ENCODE results near the gene PMVK.
A peak's percentile ranks its signal among the peaks of the same experiment; 100 is the strongest.
"Not testable (repeated sequence)": the region's sequence is repeated elsewhere in the genome, so short reads cannot be mapped to it uniquely, and the experiment has no call there.

The PMVK gene

DNA sequence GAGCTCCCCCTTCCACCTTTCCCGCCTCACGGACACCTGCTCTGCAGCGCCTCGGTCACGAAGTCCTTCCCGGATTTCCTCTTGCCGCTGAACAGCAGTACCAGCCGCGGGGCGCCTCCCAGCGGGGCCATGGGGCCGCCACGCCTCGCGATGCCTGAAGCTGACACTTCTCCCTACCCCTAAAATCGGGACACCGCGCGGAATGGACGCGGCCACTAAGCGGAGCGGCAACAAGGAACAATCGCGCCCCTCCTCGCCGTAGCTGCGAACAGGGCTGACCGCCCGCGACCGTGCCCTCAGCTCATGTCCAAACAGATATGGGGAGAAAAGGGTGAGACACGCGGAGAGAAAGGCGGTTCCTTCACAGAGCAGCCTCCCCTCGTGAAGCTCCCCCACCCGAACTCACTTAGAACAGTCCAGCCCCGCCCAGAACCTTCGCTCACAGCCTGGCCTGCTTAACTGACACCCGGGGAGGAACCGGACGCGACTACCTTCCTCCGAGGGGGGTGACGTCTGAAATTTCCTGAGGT is at the start of gene PMVK:
Gene PMVK, minus strand, starts transcription at position 165 of the 530 bp plus-strand sequence. Its CDS starts 34 bp downstream, at position 131.
- peak; percentile 84 to 91 for DNase-seq (ENCODE audit: low read depth in 2 of 2)

DNA sequence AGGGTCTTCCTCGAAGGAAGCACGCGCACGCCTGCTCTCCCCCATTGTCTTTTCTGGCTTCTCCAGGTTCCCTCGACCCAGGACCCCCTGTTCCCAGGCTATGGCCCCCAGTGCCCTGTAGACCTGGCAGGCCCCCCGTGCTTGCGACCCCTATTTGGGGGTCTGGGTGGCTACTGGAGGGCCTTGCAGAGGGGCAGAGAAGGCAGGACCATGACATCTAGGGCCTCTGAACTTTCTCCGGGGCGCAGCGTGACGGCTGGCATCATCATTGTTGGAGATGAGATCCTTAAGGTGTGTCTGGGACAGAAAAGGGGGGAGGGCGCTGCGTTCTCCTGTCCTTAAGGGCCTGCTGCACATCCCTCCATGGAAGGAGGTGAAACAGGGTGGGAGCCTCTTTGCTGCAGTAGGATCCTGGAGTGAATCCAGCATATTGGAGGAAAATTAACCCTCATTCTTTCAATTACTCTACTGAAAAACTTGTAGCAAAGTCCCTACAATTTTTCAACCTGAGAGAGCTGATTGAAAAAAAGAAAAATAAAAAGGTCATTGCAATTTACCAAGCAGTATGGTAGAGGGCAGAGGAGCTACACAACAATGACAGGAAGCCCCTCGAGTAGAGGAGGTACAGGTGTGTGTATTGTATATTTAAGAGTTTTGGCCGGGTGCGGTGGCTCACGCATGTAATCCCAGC is 47.4 kb upstream of the PMVK start:
- DNase-seq (ENCODE audit: low read depth in 2 of 2), result no peak

DNA sequence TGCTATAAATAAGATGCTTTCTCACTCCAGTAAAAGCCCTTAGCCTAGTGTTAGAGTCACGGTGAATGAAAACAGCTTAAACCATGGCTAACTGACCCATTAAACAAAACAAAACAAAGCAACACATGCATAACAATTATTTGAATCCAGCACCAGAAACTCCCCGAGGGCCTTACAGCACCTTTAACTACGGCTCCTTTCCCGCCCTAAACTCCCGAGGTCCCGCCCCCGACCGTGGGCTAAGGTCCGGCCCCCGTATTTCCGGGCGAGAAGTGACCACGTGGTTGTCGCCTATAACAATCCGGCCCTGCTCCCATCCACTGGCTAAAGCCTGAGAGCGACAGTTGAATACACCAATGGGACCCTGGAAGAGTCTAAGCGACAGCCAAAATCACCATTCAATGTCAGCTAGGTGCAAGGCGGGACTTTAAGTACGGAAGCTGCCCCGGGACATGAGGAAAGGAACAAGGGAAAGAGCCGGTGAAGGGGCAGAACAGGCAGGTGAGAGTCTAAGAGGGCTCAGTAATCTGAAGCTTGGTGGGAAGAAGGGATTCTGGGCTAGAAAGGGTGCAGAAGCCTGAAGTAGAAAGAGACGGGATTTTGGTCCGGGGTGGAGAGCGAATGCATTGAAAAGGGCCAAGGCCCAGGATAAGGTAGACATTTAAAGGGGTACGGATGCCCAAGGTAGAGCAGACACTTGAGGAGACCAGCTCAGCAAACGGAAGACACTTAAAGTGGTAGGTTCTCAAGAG is 46.6 kb upstream of the PMVK start, which contains the start of gene FLAD1:
Gene FLAD1, plus strand, starts transcription at position 448 of the 752 bp plus-strand sequence. CDS start 351 bp downstream, outside the sequence.
- DNase-seq (ENCODE audit: low read depth in 2 of 2), result peak; percentile 91 to 93

DNA sequence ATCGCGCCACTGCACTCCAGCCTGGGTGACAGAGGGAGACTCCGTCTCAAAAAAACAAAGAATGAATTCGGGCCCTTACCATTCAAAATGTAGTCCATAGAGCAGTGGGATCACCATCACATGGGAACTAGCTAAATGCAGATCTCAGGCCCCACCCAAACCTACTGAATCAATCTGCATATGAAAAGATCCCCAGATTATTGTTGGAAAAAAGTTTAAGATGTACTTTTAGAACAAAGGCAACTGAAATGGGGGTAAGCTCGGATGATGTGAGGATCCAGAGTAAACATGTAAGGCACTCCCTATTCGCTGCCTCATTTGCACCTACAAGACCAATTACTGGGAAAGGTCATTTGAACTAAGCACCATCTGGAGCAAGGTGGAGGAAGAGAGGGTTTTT is 45.8 kb upstream of the PMVK start:
- DNase-seq (ENCODE audit: low read depth in 2 of 2), result no peak

DNA sequence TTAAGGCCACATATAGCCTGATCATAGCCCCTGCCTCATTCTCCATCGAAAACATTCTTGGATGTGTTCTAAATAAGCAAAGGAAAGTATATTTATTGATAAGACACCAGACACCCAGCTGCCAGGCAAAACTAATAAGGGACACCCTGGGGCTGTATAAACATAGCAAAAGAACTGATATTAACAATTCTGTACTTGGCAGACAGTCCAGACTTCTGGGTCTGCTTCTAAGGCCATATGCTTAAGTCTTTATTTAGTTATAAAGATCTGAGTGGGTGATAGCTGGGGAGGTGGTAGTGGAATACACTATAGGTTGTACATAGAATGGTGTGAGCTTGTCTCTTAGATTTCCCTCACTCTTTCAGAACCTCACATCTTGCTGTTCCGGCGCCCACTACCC is 41.8 kb upstream of the PMVK start:
- no peak for DNase-seq (ENCODE audit: low read depth in 2 of 2)

DNA sequence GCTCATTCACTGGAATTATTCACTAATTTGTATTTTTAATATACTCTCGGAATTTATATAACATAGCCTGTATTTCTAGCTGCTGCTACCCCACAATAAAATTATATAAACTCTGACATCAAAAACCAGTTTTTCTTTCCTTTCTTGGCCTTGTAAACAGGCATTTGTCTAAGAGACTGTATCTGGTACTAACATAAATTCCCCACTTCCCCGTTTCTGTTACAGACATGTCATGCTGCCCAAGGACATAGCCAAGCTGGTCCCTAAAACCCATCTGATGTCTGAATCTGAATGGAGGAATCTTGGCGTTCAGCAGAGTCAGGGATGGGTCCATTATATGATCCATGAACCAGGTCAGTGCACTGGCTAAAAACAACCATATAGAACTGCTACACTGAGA is 41.2 kb upstream of the PMVK start:
- not testable (repeated sequence) for DNase-seq (ENCODE audit: low read depth in 2 of 2)

DNA sequence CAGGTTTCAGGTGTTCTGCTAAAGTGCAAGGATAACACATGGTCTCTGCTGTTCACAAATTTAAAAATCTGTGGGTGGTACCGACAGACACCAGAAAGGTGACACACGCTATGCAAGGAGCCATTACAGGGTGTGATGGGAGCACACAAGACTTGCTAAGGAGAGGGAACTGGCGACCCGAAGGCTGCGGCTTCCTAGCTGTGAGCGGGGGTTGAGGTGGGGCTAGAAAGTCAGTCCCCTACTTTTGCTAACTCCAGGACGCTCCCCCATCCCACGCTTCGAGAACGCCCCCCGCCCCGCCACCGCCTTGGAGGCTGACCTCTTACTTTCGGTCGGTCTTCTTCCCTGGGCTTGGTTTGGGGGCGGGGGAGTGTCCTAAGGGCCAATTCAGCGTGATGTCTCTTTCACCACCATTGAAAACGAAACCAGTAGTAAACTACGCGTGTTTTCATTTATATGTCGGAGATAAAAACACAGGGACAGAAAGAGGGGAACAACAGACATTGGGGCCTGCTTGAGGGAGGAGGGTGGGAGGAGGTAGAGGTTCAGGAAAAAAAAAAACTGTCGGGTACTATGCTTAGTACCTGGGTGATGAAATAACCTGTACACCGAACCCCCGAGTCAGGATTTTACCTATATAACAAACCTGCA is 39.0 kb upstream of the PMVK start:
- DNase-seq (ENCODE audit: low read depth in 2 of 2), result peak in 1 of 2 donors; percentile 34

DNA sequence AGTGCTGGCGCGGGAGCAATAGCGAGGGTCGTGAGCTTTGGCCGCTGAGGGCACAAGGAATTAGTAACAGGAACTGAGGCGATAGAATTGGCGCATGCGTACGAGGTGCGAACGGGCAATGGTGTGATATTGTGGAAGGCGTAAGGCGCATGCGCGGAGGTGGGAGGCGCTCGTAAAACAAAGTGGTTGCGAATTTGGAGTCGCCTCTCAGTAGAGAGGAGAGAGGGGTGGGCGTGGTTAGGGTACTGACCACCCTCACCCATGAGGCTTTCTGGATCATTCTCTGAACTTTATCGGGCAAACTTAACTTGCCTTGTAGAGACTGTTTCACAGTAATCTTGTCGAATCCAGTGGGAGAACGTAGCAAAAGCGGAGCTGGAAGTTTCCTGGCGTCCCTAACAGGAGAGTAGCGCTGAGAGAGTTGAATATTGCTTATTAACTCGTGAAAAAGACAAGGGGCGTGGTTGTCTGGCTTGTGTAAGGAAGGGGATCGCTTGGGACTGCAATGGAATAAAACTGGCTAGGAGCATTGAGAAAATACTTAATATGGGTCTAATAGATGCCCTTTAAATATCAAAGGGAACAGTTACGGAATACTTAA is 38.4 kb upstream of the PMVK start:
- peak; percentile 84 to 91 for DNase-seq (ENCODE audit: low read depth in 2 of 2)

DNA sequence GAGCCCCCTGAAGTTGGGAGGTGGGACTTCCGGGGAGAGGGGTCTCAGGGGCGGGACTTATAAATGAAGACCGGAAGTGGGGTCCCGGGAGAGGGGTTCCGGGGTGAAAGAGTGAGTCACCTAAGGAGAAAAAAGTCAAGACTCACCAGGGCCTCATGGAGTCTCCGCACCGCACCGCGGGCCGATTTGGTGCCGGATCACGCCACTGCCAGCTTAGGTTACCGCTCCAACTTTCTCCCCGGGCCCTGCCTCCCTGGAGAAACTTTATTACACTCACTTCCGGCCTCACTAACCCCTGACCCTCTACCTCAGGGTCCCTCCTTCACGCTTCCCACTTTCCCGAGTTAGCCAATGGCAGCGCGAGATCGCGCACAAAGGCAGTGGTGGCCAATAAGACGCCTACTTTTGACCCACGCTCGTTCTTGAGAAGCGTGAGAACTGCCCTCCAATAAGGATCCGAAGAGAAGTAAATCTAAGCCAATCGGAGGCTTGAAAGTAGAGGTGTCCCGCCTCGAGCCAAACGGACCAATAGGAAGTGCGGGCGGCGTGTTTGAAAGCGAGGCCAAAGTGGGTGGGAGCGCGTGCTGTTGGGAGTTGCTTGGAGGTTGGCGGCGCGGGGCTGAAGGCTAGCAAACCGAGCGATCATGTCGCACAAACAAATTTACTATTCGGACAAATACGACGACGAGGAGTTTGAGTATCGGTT is 37.7 kb upstream of the PMVK start, which contains the start of gene CKS1B:
Gene CKS1B, plus strand, starts transcription at position 580 of the 706 bp plus-strand sequence. Its CDS starts 65 bp downstream, at position 645.
- peak; percentile 80 to 87 for DNase-seq (ENCODE audit: low read depth in 2 of 2)

DNA sequence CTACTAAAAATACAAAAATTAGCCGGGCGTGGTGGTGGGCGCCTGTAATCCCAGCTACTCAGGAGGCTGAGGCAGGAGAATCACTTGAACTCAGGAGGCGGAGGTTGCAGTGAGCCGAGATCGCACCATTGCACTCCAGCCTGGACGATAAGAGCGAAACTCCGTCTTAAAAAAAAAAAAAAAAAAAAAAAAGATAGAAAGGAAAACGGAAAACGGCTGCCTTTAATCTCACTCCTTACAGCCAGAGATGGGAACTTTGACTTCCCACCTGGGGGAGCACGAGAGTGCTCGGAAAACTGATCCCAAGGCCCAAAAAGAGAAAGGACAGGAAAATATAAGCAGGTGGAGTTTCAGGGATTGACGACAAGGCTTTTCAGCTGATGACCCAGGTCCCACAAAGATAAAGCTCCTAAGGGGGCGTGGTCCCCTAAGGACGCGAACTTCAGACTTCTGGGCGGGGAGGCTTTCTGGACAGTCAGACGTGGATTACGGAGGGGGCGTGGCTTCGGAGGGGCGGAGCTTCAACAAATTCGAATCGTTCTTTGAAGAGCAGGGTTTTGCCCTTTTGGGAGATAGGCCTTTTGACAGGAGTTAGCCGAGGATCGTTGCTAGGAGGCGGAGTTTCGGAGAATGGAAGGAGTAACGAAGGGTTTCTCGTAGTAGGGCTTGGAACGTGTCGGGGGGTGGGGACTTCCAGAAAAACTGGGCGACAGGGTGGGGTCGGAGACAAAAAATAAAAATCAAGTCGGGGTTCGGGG is 37.0 kb upstream of the PMVK start:
- DNase-seq (ENCODE audit: low read depth in 2 of 2), result peak; percentile 81 to 92

DNA sequence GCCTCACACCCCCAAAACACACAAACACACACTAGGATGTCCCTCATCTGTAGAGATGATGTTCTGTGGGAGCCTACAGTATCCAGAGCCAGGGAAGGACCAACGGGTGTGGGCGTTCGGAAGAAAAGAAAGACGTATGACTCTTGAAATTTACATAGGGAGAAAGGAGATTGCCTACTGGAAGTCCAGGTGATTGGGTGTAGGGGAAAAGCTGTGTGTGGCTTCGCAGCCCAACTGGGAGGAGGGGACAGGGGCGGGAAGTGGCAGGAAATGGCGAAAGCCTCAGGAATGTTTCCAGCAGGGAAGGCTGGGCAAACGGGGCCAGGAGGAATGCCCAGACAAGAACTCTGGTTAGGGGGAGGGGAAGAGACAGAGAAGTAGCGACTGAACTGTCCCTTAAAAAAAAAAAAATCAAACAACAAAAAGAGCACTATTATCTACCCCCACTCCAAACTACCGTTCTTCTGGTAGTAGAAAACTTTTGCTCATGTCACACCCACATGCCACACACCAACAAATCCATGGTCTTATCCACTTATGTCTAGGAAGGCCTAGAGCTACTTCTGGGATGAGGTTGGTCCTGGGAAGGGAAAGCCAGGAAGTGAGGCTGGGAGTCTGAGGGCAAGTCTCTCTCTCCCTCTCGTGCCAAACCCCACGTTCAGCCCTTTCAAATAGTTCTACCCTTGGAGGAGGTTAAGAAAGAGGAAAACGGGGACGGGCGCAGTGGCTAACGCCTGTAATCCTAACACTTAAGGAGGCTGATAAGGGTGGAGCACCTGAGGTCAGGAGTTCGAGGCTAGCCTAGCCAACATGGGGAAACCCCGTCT is 36.2 kb upstream of the PMVK start:
- DNase-seq (ENCODE audit: low read depth in 2 of 2), result no peak

DNA sequence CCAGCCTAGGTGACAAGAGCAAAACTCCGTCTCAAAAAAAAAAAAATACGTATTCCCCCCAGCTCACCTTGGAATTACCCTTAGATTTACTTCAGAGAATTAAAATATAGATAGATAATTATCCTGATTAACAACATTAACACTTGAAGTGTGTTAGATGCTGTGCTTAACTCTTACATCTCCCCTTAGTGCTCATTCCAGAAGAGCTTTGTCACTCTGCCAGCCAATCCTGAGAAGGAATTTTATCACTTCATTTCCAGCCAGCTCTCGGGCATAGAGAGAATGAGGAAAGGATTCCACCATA is 35.6 kb upstream of the PMVK start:
- no peak for DNase-seq (ENCODE audit: low read depth in 2 of 2)

DNA sequence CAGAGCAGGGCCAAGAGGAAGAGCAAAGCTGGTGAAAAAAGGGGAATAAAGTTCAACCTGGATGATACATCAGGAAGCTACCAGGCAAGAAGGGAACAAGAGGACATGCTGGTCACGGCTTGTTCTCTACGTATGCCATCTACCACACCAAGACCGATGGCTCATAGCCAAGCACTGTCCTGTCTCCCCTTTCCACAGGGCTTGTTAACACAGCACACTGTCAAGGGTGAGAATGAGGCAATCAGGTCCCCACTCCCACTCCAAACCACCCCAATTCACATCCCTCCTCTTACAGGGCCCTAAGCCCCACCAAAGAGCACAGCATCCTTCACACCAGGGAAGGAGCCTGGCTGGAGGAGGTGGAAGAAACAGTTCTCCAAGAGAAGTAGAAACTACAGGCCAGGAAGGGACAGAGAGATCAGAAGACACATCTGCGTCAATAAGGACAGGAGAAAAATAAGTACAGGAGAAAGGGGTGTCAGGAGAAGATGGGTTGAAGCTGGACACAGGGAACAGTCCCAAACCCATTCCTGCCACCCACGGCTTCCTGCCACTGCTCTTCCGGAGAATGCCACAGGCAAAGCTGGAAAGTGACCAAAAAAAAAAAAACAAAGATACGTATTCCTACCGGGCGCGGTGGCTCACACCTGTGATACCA is 35.0 kb upstream of the PMVK start:
- no peak for DNase-seq (ENCODE audit: low read depth in 2 of 2)

DNA sequence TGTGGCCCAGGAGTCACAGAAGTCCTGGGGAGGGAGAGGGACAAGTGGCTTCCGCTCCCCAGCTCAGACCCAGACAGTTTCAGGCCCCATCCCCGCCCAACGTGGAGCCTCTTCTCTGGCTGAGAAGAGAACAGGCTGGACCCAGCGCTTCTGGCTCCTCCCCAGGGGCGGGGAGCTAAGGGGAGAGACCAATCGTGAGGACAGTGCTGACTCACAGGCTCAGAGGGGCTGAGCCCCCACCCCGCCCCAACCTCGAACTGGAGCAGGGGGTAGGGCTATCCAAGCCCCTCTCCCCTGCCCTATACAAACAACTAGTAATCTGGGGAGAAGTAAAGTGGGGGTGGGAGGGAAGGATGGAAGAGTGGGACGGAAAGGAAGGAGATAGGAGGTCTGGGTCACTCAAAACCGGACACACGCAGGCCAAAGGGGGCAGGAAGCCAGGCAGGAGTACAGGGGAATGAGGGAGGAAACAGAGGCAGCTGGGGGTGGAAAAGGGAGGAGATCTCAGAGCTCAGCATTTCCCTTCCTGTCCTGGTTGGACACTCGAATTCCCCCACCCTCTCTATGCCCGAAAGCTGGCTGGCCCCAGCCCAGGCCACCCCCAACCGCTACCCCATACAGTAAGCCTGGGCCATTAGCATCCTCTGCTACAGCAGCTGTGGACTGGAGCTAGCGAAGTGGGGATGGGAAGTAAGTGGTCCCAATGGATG is 34.3 kb upstream of the PMVK start, which contains the start of gene SHC1:
Gene SHC1, minus strand, starts transcription at position 117 of the 710 bp plus-strand sequence. CDS start 221 bp downstream, outside the sequence.
- no peak for DNase-seq (ENCODE audit: low read depth in 2 of 2)

DNA sequence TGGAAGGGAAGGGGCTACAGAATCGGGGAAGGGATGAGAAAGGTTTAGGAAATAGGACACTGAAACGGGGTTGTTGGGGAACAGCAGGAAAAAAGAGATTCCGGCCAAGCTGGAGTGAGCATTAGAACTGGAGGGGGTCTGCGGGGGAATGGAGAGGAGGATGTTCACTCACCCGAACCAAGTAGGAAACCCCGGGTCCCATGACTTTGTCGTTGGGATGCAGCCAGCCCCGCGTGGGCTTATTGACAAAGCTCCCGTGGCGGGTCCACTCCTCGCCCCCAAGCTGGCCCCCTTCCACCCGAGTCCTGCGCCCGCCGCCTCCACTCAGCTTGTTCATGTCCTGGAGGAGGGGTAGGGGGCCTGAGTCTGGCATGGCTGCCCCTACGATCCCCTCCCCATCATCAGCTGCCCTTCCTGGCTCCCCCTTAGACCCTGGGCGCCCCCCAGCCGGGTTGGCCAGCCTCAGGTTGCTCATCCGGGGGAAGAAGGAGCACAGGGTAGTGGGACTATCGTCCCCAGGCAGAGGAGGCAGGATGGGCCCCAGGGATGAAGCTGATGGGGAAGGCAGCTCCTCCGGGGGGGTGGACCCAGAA is 33.4 kb upstream of the PMVK start:
- DNase-seq (ENCODE audit: low read depth in 2 of 2), result no peak

DNA sequence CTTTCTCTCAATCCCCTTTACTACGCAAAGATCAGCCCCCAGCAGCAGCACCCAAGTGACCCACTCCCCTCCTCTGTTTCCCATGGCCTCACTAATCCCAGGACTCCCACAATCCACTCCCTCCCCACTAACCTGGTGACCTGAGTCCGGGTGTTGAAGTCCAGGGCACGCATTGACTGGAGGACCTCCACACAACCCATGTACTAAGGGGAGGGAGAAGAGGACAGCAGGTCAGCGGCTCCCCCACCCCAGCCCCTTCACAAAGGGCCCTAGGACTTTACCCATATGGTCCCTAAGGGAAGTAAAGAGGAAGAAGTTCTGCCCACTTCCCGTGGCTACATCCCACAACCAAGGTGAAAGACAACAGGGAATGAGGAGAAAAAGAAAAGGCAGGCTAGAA is 32.7 kb upstream of the PMVK start:
- no peak for DNase-seq (ENCODE audit: low read depth in 2 of 2)

DNA sequence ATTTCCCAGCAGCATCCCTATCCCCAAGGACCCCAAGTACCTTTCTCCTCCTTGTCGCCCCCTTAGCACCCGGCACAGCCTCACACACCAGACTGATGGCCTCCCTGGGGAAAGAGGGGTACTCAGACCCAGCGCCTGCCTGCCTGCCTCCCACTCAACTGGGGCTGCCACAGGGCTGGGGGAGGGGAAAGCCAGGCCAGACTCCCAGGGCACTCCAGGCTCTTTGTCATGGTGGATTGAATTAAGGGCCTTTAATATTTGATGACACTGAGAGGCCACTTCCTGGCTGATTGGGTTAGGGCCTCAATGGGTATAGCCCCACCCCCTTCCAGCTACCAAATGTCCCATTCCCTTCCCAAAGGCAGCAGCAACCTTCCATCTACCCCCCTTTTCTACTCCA is 32.2 kb upstream of the PMVK start:
- no peak for DNase-seq (ENCODE audit: low read depth in 2 of 2)

DNA sequence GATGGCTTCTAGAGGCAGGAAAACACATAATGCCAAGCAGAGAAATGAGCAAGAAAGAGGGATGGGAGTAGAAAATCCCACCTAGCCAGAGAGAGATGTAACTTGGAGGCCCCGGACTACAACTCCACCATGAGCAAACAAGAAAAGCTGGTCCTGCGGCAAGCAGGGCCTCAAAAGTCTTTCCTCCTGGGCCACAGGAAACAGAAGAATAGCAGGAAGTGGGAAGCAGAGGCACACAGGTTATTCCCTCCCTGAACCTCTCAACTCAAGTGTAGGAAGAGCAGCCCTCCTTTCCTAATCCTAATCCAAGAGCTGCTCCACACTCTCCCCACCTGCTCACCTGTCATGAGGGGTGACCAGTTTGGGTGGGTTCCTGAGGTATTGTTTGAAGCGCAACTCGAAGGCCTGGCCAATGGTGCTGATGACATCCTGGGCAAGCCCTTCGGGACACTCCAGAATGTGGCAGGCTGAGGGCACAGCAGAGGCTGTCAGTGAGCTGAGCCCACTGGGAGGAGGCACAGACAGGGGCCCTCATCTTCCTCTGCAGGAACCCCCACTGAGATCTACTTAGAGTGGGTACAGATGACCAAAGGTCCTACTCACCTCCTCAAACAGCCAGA is 30.9 kb upstream of the PMVK start:
- DNase-seq (ENCODE audit: low read depth in 2 of 2), result no peak

All from stimulated activated CD4-positive, alpha-beta T cell treated with anti-CD3 and anti-CD28 coated beads, Interleukin-1b, Interleukin-23, amount 100 ng/mL, for 1 hour (primary cell).